ENCODE data around the gene DSTYK. TPM values are rescaled to one million over a fixed set of nuclear protein-coding genes. Genes with fewer than 3 reads are reported as not detected.

Gene DSTYK
- total RNA-seq, 2 experiments from 2014 or later: 14.0 to 14.4 TPM

DNA sequence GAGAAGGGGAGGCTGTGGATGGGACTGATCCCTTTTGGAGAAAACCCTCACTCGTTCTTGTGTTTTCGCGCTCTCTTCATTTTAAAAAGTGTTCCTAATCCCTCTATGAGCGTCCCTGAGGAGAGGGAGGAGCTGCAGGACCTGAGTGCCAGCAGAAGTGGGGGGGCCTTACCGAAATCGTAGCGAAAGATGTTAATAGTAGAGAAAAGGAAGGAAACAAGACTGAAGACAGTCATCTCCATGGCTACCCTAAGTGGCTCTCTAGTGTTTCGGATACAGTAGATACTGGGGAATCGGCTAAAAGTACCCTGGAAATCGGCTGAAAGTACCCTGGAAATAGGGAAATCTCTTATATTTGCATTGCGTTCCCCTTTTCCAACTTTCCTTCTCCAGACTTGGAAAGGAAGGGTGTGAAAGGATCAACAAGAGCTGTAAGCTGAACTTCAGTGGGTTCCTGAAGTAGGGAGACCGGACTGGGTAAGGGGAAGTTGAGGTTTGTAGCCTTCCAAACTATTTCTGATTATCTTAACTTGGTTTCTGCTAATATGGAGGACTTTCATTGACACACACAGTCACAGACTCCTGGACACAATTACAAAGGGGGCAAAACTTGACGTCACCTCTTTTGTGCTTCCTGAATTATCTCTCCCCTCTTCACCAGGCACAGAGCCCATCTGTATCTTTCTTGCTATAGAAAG, 486 bp upstream of the DSTYK start:
- Mint-ChIP-seq H3K4me1 (peaks cover 41% of the 10 kb centered on the region), H3K27me3 (no peaks in the 10 kb centered on the region), H3K9me3 (no peaks in the 10 kb centered on the region), H3K4me3 (peak overlapping the region; percentile 94), H3K36me3 (peaks cover 12% of the 10 kb centered on the region), H3K27ac (peak overlapping the region; percentile 93)
- no peak for DNase-seq

DNA sequence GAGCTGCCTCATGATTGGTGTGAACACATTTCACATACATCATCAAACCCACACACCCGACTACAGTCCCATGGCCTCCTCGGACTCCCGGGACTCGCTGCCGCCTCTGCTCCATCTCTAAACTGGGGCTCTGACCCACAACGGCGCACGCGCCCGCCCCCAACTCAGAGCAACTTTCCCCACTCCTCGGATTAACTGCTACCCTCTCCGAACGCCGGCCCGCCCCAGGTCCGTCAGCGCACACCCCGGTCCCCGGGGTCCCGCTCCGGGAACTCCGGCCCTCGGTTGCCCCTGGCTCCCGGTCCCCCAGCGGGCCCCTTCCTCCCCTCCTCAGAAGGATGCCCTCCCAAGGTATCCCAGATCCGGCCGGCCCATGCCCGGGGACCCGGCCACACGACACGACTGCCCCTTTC, 740 bp downstream of the DSTYK start:
- no peaks in the 10 kb centered on the region for H3K27me3 Mint-ChIP-seq

DNA sequence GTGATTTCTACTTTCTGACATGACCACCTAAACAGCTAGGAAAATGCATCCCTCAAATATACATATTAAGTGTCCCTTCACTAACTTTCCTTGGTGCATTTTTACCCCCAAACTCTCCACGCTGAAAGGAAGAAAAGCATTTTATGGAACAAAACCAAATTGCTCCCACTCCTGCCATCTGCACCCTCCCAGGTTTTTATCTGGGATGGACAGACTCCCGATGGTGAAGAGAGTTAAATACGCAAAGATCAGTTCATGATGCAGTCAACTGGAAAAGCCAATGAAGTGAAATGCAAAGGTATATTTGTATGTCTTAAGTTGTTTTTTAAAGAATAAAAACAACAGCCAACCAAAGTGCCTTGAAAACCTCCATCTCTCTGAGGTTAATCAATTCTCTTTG, 2.7 kb downstream of the DSTYK start:
- Mint-ChIP-seq H3K4me3 (peak overlapping the region; percentile 65), H3K27me3 (no peaks in the 10 kb centered on the region), H3K36me3 (peaks cover 15% of the 10 kb centered on the region), H3K27ac (peak overlapping the region; percentile 25), H3K4me1 (peaks cover 54% of the 10 kb centered on the region), H3K9me3 (no peaks in the 10 kb centered on the region)
- no peak for DNase-seq

More for the DNA sequence above, 740 bp downstream of the DSTYK start:
- H3K4me1 Mint-ChIP-seq: peaks cover 45% of the 10 kb centered on the region
- H3K36me3 Mint-ChIP-seq: peaks cover 15% of the 10 kb centered on the region
- H3K4me3 Mint-ChIP-seq: peak overlapping the region; percentile 94
- H3K9me3 Mint-ChIP-seq: no peaks in the 10 kb centered on the region
- peak overlapping the region; percentile 93 for H3K27ac Mint-ChIP-seq
- DNase-seq: peak; percentile 26

DNA sequence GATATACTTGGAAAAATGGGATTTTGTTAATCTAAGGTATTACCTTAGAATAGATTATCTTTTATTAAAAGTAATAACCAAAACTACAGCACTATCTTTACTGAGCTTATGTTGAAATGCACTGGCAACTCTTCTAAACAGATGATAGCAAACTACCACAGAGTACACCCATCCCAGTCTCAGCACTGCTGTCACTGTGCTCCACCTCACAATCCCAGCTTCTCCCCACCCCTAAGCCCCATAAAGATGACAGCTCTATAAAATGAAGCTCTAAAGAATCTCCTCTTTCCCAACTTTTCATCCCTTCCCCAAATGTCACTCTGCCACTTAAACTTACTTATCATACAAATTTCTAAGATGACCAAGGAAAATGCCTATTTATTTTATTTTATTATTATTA, 6.4 kb downstream of the DSTYK start:
- H3K4me3 Mint-ChIP-seq: peak overlapping the region; percentile 5
- no peak for DNase-seq
- H3K4me1 Mint-ChIP-seq: peaks cover 65% of the 10 kb centered on the region
- H3K27me3 Mint-ChIP-seq: no peaks in the 10 kb centered on the region
- H3K9me3 Mint-ChIP-seq: no peaks in the 10 kb centered on the region
- H3K36me3 Mint-ChIP-seq: peaks cover 25% of the 10 kb centered on the region
- peak overlapping the region; percentile 10 for H3K27ac Mint-ChIP-seq

DNA sequence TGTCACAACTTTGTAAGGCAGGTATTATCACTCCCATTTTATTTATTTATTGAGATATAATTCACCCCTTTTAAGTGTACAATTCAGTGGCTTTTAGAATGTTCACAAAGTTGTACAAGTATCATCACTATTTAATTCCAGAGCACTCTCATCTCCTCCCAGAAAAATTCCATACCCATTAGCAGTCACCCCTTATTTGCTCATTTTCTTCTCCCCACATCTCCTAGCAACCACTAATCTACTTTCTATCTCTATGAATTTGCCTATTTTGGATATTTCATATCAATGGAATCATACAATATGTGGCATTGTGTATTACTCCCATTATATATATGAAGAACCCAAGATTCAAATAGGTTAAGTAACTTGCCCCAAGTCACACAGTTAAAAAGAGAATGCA, 7.0 kb downstream of the DSTYK start:
- Mint-ChIP-seq H3K27me3 (no peaks in the 10 kb centered on the region), H3K4me1 (peaks cover 67% of the 10 kb centered on the region), H3K36me3 (peaks cover 28% of the 10 kb centered on the region), H3K4me3 (peak overlapping the region; percentile 3), H3K27ac (peak overlapping the region; percentile 86), H3K9me3 (no peaks in the 10 kb centered on the region)
- DNase-seq: no peak

DNA sequence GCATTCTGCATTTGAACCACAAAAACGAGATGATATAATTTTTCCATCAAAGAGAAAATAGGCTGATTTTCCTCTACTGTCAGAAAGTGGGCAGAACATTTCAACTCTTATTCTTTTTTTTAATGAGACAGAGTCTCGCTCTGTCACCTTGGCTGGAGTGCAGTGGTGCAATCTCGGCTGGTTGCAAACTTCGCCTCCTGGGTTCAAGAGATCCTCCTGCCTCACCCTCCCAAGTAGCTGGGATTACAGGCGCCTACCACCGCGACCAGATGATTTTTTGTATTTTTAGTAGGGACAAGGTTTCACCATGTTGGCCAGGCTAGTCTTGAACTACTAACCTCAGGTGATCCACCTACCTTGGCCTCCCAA, 11.6 kb downstream of the DSTYK start:
- DNase-seq: peak; percentile 41
- no peaks in the 10 kb centered on the region for H3K27me3 Mint-ChIP-seq
- H3K9me3 Mint-ChIP-seq: peaks cover 4% of the 10 kb centered on the region
- peaks cover 74% of the 10 kb centered on the region for H3K4me1 Mint-ChIP-seq
- peak overlapping the region; percentile 61 for H3K4me3 Mint-ChIP-seq
- H3K27ac Mint-ChIP-seq: peak overlapping the region; percentile 97
- H3K36me3 Mint-ChIP-seq: peaks cover 53% of the 10 kb centered on the region

DNA sequence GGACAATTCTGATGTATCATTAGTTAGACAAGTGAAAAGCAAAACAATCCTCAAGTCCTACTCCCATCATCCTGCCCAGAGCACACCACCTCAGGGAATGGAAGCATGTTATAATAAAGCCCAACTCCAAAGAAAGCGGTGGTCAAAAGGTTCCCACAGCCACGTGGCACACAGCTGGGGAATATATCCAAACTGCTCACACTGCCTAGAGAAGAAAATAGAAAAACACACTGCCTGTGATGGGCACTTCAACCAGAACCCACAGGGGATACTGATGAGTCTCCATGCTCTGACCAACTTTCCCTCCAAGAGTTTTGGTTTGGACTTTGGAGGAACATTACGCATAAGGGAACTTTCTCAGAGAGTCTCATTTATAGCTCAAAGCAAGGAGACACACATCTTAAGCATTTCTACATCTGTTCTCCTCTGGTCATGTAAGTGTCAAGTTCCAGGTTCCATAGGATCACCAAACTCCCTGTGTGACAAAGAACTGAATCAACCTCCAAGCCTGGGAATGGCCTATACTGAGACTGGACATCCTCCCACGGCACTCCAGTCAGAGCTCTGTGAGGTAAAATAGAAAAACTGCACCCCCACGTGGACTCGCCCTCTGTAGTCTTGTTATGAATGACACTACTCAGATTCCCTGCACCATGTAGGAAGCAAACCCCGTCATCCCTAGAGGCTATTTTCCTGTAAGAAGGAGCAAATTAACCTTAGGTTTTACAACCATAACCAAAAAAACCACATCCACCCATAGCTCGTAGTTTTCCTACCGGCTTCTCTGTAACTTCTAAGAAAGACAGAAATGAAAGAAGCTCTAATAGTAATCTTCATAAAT, 12.2 kb downstream of the DSTYK start:
- peak; percentile 53 for DNase-seq
- Mint-ChIP-seq H3K4me3 (peak overlapping the region; percentile 58), H3K9me3 (peaks cover 4% of the 10 kb centered on the region), H3K4me1 (peaks cover 68% of the 10 kb centered on the region), H3K27ac (peak overlapping the region; percentile 97), H3K27me3 (no peaks in the 10 kb centered on the region), H3K36me3 (peaks cover 55% of the 10 kb centered on the region)

DNA sequence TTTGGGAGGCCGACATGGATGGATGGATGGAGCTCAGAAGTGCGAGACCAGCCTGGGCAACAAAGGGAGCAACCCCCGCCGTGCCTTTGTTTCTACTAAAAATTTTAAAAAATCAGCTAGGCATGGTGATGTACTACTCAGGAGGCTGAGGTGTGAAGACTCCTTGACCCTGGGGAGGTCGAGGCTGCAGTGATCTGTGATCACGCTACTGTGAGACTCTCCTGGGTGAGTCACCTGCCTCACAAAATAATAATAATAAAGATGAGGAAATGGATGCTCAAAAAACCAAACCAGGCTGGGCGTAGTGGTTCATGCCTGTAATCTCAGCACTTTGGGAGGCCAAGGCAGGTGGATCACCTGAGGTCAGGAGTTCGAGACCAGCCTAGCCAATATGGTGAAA, 19.2 kb downstream of the DSTYK start:
- Mint-ChIP-seq H3K4me1 (peaks cover 58% of the 10 kb centered on the region), H3K4me3 (no peak overlapping the region), H3K36me3 (peaks cover 51% of the 10 kb centered on the region), H3K27me3 (no peaks in the 10 kb centered on the region), H3K9me3 (peaks cover 4% of the 10 kb centered on the region), H3K27ac (no peak overlapping the region)
- DNase-seq: no peak

DNA sequence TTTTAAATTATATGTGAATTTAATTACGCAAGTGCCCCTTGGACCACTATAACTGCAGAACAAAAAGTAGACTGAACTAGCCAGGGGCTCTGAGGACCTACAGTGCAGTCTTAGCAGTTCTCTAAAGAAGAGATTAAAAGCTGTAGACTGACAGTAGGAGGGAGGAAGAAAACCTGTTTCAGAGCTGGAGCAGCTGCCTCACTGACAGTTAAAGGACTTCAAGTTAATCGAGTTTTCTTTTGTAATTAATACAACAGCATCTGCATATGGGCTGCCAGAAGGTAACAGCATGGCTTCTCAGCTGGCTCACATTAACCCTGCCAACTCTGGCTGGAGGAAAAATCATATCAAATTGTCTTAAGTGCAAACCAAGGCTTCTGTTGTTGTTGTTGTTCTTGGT, 19.9 kb downstream of the DSTYK start:
- Mint-ChIP-seq H3K27ac (no peak overlapping the region), H3K9me3 (peaks cover 4% of the 10 kb centered on the region), H3K36me3 (peaks cover 52% of the 10 kb centered on the region), H3K4me3 (no peak overlapping the region), H3K4me1 (peaks cover 60% of the 10 kb centered on the region), H3K27me3 (no peaks in the 10 kb centered on the region)
- no peak for DNase-seq

DNA sequence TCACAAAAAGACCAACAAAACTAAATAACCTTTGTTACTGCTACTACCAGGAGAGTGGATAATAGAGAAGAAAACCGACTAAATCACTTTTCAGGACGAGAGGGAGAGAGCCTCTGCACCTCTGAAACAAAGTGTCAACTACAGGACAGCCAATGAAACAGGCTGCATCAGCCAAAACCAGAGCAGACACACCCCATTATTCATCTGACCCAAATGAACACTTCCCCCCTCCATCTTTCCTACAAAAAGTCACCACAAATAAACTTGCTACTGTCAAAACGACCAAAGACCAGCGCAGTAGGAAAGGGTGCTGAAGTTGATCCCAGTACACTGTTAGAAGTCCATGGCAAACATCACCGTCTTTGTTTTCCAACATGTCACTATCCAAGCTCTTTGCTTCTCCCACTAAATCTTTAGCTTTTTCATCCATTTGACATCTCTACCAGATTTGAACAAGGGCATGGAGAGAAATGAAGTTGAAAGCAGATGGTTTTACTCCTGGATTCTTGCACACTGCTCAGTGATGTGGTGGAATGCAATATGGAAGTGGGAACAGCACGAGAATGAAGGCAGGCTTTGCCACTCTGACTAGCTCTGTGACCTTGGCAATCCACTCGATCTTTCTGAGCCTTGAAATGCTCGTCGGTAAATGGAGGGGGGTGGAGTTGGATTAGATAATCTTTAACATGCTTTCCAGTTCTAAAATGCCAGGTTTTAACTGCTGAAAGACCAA, 20.5 kb downstream of the DSTYK start:
- Mint-ChIP-seq H3K4me1 (peaks cover 64% of the 10 kb centered on the region), H3K4me3 (no peak overlapping the region), H3K36me3 (peaks cover 49% of the 10 kb centered on the region), H3K27me3 (no peaks in the 10 kb centered on the region), H3K9me3 (peaks cover 4% of the 10 kb centered on the region), H3K27ac (no peak overlapping the region)
- DNase-seq: no peak

DNA sequence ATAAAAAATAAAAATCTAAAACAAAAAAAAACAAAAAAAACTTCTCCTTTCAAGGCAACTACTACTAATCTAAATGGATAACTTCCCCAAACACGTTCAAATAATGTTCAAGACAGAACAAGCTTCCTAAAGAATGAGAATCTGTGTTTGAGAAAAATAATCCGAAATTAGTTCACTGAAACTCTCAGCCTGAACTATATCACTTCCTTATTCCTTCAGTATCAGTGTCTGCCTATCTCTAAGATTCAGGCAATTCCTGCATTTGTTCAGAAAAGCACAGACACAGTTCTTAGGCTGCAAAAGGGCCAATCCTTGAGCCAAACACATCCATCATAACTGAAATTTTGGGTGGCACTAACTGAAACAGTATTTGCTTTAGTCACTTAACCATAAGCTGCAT, 22.4 kb downstream of the DSTYK start:
- Mint-ChIP-seq H3K27me3 (no peaks in the 10 kb centered on the region), H3K27ac (no peak overlapping the region), H3K4me1 (peaks cover 71% of the 10 kb centered on the region), H3K36me3 (peaks cover 46% of the 10 kb centered on the region), H3K4me3 (no peak overlapping the region), H3K9me3 (no peaks in the 10 kb centered on the region)
- no peak for DNase-seq

DNA sequence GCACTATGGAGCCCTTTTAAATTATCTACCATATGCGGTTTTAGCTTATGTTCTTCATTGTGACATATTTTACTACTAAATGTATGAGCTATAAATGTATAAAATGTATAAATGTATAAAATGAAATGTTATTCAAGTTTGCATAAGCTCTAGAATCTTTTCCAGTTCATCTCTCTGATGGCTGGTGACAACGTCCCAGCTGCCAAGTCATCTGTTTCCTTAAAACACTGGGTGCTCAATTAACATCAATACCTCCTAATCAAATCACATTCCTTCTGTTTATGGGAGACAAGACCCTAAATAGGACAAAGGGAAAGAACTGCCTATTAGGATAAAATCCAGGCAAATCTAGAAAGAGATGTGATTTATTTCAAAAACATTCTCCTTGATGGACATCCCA, 22.9 kb downstream of the DSTYK start:
- Mint-ChIP-seq H3K9me3 (no peaks in the 10 kb centered on the region), H3K36me3 (peaks cover 47% of the 10 kb centered on the region), H3K4me1 (peaks cover 74% of the 10 kb centered on the region), H3K27ac (no peak overlapping the region), H3K27me3 (no peaks in the 10 kb centered on the region), H3K4me3 (no peak overlapping the region)
- DNase-seq: no peak

DNA sequence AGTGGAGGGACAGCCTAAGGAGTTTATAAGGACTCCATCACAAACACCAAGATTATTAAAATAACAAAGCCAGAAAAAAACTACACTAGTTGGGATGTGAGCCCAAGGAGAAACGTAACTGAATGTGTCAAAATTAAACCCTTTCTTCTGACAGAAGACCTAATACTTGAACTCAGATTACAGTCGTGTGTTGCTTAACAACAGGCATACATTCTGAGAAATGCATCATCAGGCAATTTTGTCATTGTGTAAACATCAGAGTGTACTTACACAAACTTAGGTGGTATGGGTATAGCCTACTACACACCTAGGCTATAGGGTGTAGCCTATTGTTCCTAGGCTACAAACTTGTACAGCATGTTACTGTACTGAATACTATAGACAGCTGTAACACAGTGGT, 23.4 kb downstream of the DSTYK start:
- Mint-ChIP-seq H3K36me3 (peaks cover 48% of the 10 kb centered on the region), H3K27me3 (no peaks in the 10 kb centered on the region), H3K4me1 (peaks cover 75% of the 10 kb centered on the region), H3K27ac (no peak overlapping the region), H3K9me3 (no peaks in the 10 kb centered on the region), H3K4me3 (no peak overlapping the region)
- DNase-seq: no peak

DNA sequence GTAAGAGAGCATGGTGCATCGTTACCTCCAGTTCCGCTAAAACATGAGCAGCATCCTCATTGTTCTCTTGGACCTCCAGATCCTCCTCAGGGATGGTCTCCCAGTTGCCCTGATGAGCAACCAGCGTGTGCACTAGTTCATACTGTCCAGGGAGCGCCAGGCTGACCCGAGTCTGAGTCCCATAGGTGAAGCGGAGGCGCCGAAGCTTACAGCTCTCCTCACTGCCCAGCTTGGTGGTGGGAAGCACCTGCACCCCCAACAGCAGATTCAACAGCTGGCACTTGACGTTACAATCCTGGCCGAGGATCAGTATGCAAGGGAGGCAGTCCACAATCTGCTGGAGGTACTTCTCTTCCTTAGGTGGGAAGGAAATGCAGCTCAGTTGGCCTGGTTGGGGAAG, 24.1 kb downstream of the DSTYK start:
- Mint-ChIP-seq H3K27ac (peak overlapping the region; percentile 82), H3K27me3 (no peaks in the 10 kb centered on the region), H3K36me3 (peaks cover 51% of the 10 kb centered on the region), H3K4me3 (no peak overlapping the region), H3K9me3 (no peaks in the 10 kb centered on the region), H3K4me1 (peaks cover 76% of the 10 kb centered on the region)
- DNase-seq: no peak

DNA sequence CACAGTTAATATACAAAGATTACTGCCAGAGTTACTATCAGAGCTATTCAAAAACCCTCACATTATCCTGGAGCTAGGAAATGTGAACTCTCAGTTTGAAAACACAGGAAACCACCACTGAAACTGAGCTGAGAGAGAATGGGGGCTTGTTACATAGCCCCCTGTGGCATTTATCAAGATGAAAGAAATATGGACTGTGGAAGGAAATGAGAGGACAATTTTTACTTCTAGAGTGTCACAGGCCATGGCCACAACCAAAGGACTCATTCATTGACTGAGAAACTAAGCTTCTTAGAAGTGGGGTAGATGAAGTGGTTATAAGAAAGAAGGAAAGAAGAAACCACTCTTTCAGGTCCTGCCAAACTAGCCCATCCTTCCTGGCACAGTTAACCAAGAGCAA, 25.3 kb downstream of the DSTYK start:
- peak; percentile 35 for DNase-seq
- Mint-ChIP-seq H3K4me1 (peaks cover 72% of the 10 kb centered on the region), H3K36me3 (peaks cover 56% of the 10 kb centered on the region), H3K9me3 (no peaks in the 10 kb centered on the region), H3K27me3 (no peaks in the 10 kb centered on the region), H3K4me3 (no peak overlapping the region), H3K27ac (peak overlapping the region; percentile 82)
